Stomach (tissue), 9 donors: ENCODE data around the gene TMPRSS11F. TPM values are rescaled to one million over a fixed set of nuclear protein-coding genes. Genes with fewer than 3 reads are reported as not detected.

Experiments used
- DNase-seq, 2 donors: peaks; one replicate each; pipeline versions ENCODE4 v3.0.0 to v3.0.0-alpha.2; 2013 to 2019
- H3K27ac ChIP-seq, 5 donors: fragments of 200-600 bp in 4 of 5; sonication (generic) in 4 of 5; one replicate each; pipeline ENCODE4 v1.5.1; 2013 to 2019; ENCODE audit warnings: mild to moderate bottlenecking in 1 of 5, moderate library complexity in 1 of 5
- H3K27me3 ChIP-seq, 3 donors: fragments of 200-600 bp; sonication (generic); one replicate each; pipeline ENCODE4 v1.5.1; 2017 to 2019; ENCODE audit warnings: mixed run types in 1 of 3
- H3K36me3 ChIP-seq, 4 donors: fragments of 200-600 bp; sonication (generic); 1 replicate in 3 of 4; 2 replicates in 1 of 4; pipeline ENCODE4 v1.5.1; 2016 to 2019
- H3K4me1 ChIP-seq, 4 donors: fragments of 200-600 bp; sonication (generic); one replicate each; pipeline ENCODE4 v1.5.1; 2016 to 2019
- H3K4me3 ChIP-seq, 4 donors: fragments of 200-600 bp; sonication (generic) in 3 of 4; one replicate each; pipeline ENCODE4 v1.5.1; 2016 to 2019; ENCODE audit warnings: mild to moderate bottlenecking in 1 of 4
- H3K9me3 ChIP-seq, 4 donors: fragments of 200-600 bp; sonication (generic); one replicate each; pipeline ENCODE4 v1.5.1; 2016 to 2019
- CTCF ChIP-seq, 7 experiments: fragments of 450-650 bp in 4 of 7; fragments of 200-600 bp in 3 of 7; sonication (generic) in 3 of 7; IDR thresholded peaks; one replicate each; pipeline ENCODE4 v1.5.1; 2016 to 2019; ENCODE audit warnings: antibody characterized with exemption in 7 of 7, control low read depth in 2 of 7, mild to moderate bottlenecking in 1 of 7
- EP300 ChIP-seq: sonication (generic); formaldehyde crosslinking; IDR thresholded peaks from one replicate; pipeline ENCODE4 v1.6.1; 2017; ENCODE audit warnings: antibody characterized with exemption
- POLR2A ChIP-seq, 4 donors: fragments of 450-650 bp; IDR thresholded peaks; one replicate each; pipeline ENCODE4 v1.6.1; 2016; ENCODE audit warnings: antibody characterized with exemption in 4 of 4, control low read depth in 2 of 4, mild to moderate bottlenecking in 1 of 4, moderate library complexity in 1 of 4
- POLR2AphosphoS5 ChIP-seq, 3 donors: sonication (generic); formaldehyde crosslinking; IDR thresholded peaks; one replicate each; pipeline ENCODE4 v1.6.1; 2016; ENCODE audit warnings: antibody characterized with exemption in 3 of 3
- WGBS, 5 donors: extraction: QIAGEN DNeasy Blood & Tissue Kit in 3 of 5; methylation state at CpG; one replicate each; pipeline versions ENCODE4 v1.1.5 to v1.1.7; 2013 to 2018; 5-methylcytosine and 5-hydroxymethylcytosine counted together
- intact Hi-C: fragments of 100-400 bp; cut with DNase I; formaldehyde crosslinking; loops from one replicate; pipeline ENCODE4 v1.15.1; 2023; ENCODE audit warnings: low total_unique reads
- polyA plus RNA-seq, 3 donors: library from polyadenylated mRNA; stranded (reverse); fragments of 200-250 nt; gene quantifications; one replicate each; pipeline ENCODE4 v1.2.3, GENCODE V29; 2013
- total RNA-seq, 5 donors: library from RNA; depleted of rRNA; stranded (reverse); fragments of >200 nt; gene quantifications; one replicate each; pipeline versions ENCODE4 v1.1.0 to v1.2.3, GENCODE V29; 2014 to 2016
- donor health status: healthy with polysubstance abuse.
- donor health status: Bipolar disorder and iron deficiency.
- donor health status: healthy.

TMPRSS11F gene
- total and polyA plus RNA-seq, 8 donors: 1.4 TPM; not detected in 7

GRCh38 chr4:68152411-68152810, 22.7 kb upstream of the TMPRSS11F start:
- no peak for DNase-seq
- intact Hi-C loops: no loop called here
- no peak for TF ChIP-seq POLR2AphosphoS5 (IDR thresholded peaks at IDR 0.05)
- TF ChIP-seq POLR2A (IDR thresholded peaks at IDR 0.05): no peak
- TF ChIP-seq EP300: no peak
- no peak for TF ChIP-seq CTCF (IDR thresholded peaks at IDR 0.05)
- Histone ChIP-seq H3K9me3 (peaks cover 0 to 8% (median 6%) of the 10 kb centered on the region in 4 donors), H3K27me3 (no peaks in the 10 kb centered on the region), H3K4me3 (no peak overlapping the region), H3K27ac (no peak overlapping the region), H3K36me3 (no peaks in the 10 kb centered on the region), H3K4me1 (no peaks in the 10 kb centered on the region)
- 26 to 43% (median 36%) methylated on average over 2 of the region's 2 CpGs for WGBS, 5 donors

GRCh38 chr4:68148800-68149685, 19.4 kb upstream of the TMPRSS11F start:
- no peaks in the 10 kb centered on the region for H3K36me3 ChIP-seq
- DNase-seq: no peak
- TF ChIP-seq POLR2AphosphoS5 (IDR thresholded peaks at IDR 0.05) (no peak), POLR2A (IDR thresholded peaks at IDR 0.05) (no peak), EP300 (no peak), CTCF (IDR thresholded peaks at IDR 0.05) (no peak)
- no peak overlapping the region for H3K4me3 ChIP-seq
- H3K4me1 ChIP-seq: no peaks in the 10 kb centered on the region
- no peak overlapping the region for H3K27ac ChIP-seq
- intact Hi-C loops: no loop called here
- 73 to 95% (median 80%) methylated on average over 3 of the region's 3 CpGs for WGBS, 5 donors
- H3K9me3 ChIP-seq: peaks cover 0 to 12% (median 6%) of the 10 kb centered on the region in 4 donors
- H3K27me3 ChIP-seq: no peaks in the 10 kb centered on the region

- H3K27ac ChIP-seq: no peak overlapping the region
- no peaks in the 10 kb centered on the region for H3K36me3 ChIP-seq
- 98 to 100% (median 100%) methylated on average over 1 of the region's 1 CpG for WGBS, 5 donors
- no peaks in the 10 kb centered on the region for H3K4me1 ChIP-seq
- no peak overlapping the region for H3K4me3 ChIP-seq
- no peak for DNase-seq
- no peaks in the 10 kb centered on the region for H3K27me3 ChIP-seq
- TF ChIP-seq CTCF (IDR thresholded peaks at IDR 0.05) (no peak), EP300 (no peak), POLR2AphosphoS5 (IDR thresholded peaks at IDR 0.05) (no peak), POLR2A (IDR thresholded peaks at IDR 0.05) (no peak)
- peaks cover 0 to 12% (median 6%) of the 10 kb centered on the region in 4 donors for H3K9me3 ChIP-seq
- intact Hi-C loops: no loop called here
These were observed 17.4 kb upstream of the TMPRSS11F start for GRCh38 chr4:68147079-68147478.

GRCh38 chr4:68145261-68145660, 15.6 kb upstream of the TMPRSS11F start:
- DNase-seq: no peak
- 66 to 82% (median 73%) methylated on average over 1 of the region's 1 CpG for WGBS, 5 donors
- intact Hi-C loops: no loop called here
- Histone ChIP-seq H3K9me3 (peaks cover 0 to 12% (median 6%) of the 10 kb centered on the region in 4 donors), H3K4me3 (no peak overlapping the region), H3K27ac (no peak overlapping the region), H3K36me3 (no peaks in the 10 kb centered on the region), H3K4me1 (no peaks in the 10 kb centered on the region), H3K27me3 (no peaks in the 10 kb centered on the region)
- TF ChIP-seq POLR2A (IDR thresholded peaks at IDR 0.05): no peak
- no peak for TF ChIP-seq POLR2AphosphoS5 (IDR thresholded peaks at IDR 0.05)

- no peak overlapping the region for H3K27ac ChIP-seq
- H3K27me3 ChIP-seq: no peaks in the 10 kb centered on the region
- intact Hi-C loops: no loop called here
- DNase-seq: no peak
- peaks cover 0 to 2% (median 0%) of the 10 kb centered on the region in 4 donors for H3K9me3 ChIP-seq
- H3K36me3 ChIP-seq: no peaks in the 10 kb centered on the region
- no peaks in the 10 kb centered on the region for H3K4me1 ChIP-seq
- TF ChIP-seq POLR2A (IDR thresholded peaks at IDR 0.05) (no peak), CTCF (IDR thresholded peaks at IDR 0.05) (no peak), EP300 (no peak), POLR2AphosphoS5 (IDR thresholded peaks at IDR 0.05) (no peak)
- no peak overlapping the region for H3K4me3 ChIP-seq
- 29 to 66% (median 34%) methylated on average over 1 of the region's 1 CpG for WGBS, 5 donors
These were observed 12.2 kb upstream of the TMPRSS11F start for GRCh38 chr4:68141852-68142251.
